ENCODE results near the gene MACROD2. TPM values are rescaled to one million over a fixed set of nuclear protein-coding genes. Genes with fewer than 3 reads are reported as not detected.

Gene MACROD2
- total and polyA plus RNA-seq, 2 of the 4 experiments (the other 2 are of a cell fraction) = not detected

- H2AFZ ChIP-seq (replicated peaks; ENCODE audit: low read length, poor library complexity) = no peak overlapping the region
- no peak overlapping the region for H2BK20ac ChIP-seq (ENCODE audit: low read depth, low read length)
- H3K4me3 ChIP-seq (ENCODE audit: insufficient read depth, low read depth, low read length) = no peak overlapping the region
- ChIA-PET POLR2A (ENCODE audit: unreplicated experiment) (no interaction called here), CTCF (interaction anchor here (1.0 kb wide), 1 partner anchor 15 kb away, joined by 3 read pairs; no protein-coding TSS in a partner anchor)
- no peak for ATAC-seq (ENCODE audit: low read depth)
- H3K4ac ChIP-seq (ENCODE audit: low read depth, low read length) = no peak overlapping the region
- no peaks in the 10 kb centered on the region for H3K9me1 ChIP-seq (ENCODE audit: insufficient read depth, low read length)
- H2AK5ac ChIP-seq (ENCODE audit: low read depth, low read length) = no peak overlapping the region
- no peaks in the 10 kb centered on the region for H3K9me3 ChIP-seq (ENCODE audit: control insufficient read depth, insufficient read depth, low read length)
- no CpG with 5 or more reads among the region's 1 CpG for WGBS, 2 experiments (ENCODE audit: extremely low coverage in 2 of 2, insufficient read length in 1 of 2)
- intact Hi-C loops (cut with micrococcal nuclease) = no loop called here
- no peak overlapping the region for H3K14ac ChIP-seq (replicated peaks; ENCODE audit: low read depth, low read length)
- no peak overlapping the region for H3K23ac ChIP-seq (ENCODE audit: low read depth, low read length)
- no peak overlapping the region for H3K56ac ChIP-seq (ENCODE audit: extremely low read depth, insufficient read depth, low read length)
- no TSS peak for BruUV-seq (replicated peaks)
- in situ Hi-C loops (cut with MboI; ENCODE audit: low sequenced_read_pairs) = no loop called here
- DNase-seq = no peak
- H4K5ac ChIP-seq (ENCODE audit: low read depth, low read length) = no peak overlapping the region
- no peak for TF ChIP-seq BHLHE40 (IDR thresholded peaks at IDR 0.05; ENCODE audit: low read depth, low read length)
- no peak for TF ChIP-seq CEBPB (IDR thresholded peaks at IDR 0.05; ENCODE audit: low read depth, low read length)
- TF ChIP-seq MAFK (IDR thresholded peaks at IDR 0.05; ENCODE audit: low read depth, low read length) = no peak
- no peak for TF ChIP-seq SMC3 (IDR thresholded peaks at IDR 0.05; ENCODE audit: low read depth, low read length)
- TF ChIP-seq CTCF (conservative IDR thresholded peaks at IDR 0.05; ENCODE audit: low read depth, low read length) = no peak
- TF ChIP-seq RCOR1 (IDR thresholded peaks at IDR 0.05; ENCODE audit: insufficient replicate concordance, low read length) = no peak
- no peak for TF ChIP-seq ELK1 (IDR thresholded peaks at IDR 0.05; ENCODE audit: borderline replicate concordance, low read depth, low read length)
- no peak for TF ChIP-seq POLR2A (IDR thresholded peaks at IDR 0.05; ENCODE audit: low read depth, low read length)
- TF ChIP-seq RFX5 (IDR thresholded peaks at IDR 0.05; ENCODE audit: low read depth, low read length) = no peak
- no peaks in the 10 kb centered on the region for H3K79me1 ChIP-seq (ENCODE audit: low read depth in 1 of 2, low read length in 2 of 2)
- H2BK15ac ChIP-seq (ENCODE audit: low read depth, low read length) = no peak overlapping the region
- no peaks in the 10 kb centered on the region for H3K27me3 ChIP-seq (ENCODE audit: control insufficient read depth, insufficient read depth, low read length)
- no peak overlapping the region for H3K27ac ChIP-seq (ENCODE audit: insufficient read depth, low read length)
- dilution Hi-C loops (cut with HindIII; ENCODE audit: low sequenced_read_pairs, unreplicated experiment) = no loop called here
- no peaks in the 10 kb centered on the region for H3K36me3 ChIP-seq (ENCODE audit: control insufficient read depth, insufficient read depth, low read length)
- no peaks in the 10 kb centered on the region for H4K20me1 ChIP-seq (ENCODE audit: insufficient read depth, low read length)
- no peak overlapping the region for H2BK5ac ChIP-seq (ENCODE audit: low read depth, low read length, poor library complexity, severe bottlenecking)
- H4K91ac ChIP-seq (ENCODE audit: insufficient read depth, low read depth, low read length) = no peak overlapping the region
- no peak overlapping the region for H2AK9ac ChIP-seq (replicated peaks; ENCODE audit: low read depth, low read length, poor library complexity)
- H3K18ac ChIP-seq (ENCODE audit: low read depth, low read length) = no peak overlapping the region
- H2BK120ac ChIP-seq (ENCODE audit: low read depth, low read length) = no peak overlapping the region
- H4K8ac ChIP-seq (ENCODE audit: low read depth in 2 of 2, low read length in 2 of 2) = no peak overlapping the region
- H3K4me1 ChIP-seq (ENCODE audit: control insufficient read depth, insufficient read depth, low read length) = no peaks in the 10 kb centered on the region
- H3K9ac ChIP-seq (ENCODE audit: low read depth, low read length) = no peak overlapping the region
- H3K4me2 ChIP-seq (ENCODE audit: low read depth, low read length) = no peak overlapping the region
Measured at GRCh38 chr20:15257569-15257870, 1262.2 kb downstream of the MACROD2 start.

Measured in IMR-90 (cell line).